ENCODE results near the gene WEE2.

The WEE2 gene

GRCh38 chr7:141671705-141672496 lies 36.3 kb upstream of the WEE2 start:
- Histone ChIP-seq H3K79me2 (ENCODE audit: low read length) (no peaks in the 10 kb centered on the region), H2AFZ (ENCODE audit: low read depth, low read length) (no peak overlapping the region), H3K9me3 (ENCODE audit: insufficient read depth, low read length) (no peaks in the 10 kb centered on the region), H4K20me1 (ENCODE audit: insufficient read depth, low read length) (no peaks in the 10 kb centered on the region), H3K9ac (ENCODE audit: low read length) (no peak overlapping the region), H3K36me3 (replicated peaks; ENCODE audit: low read depth, low read length) (peaks cover 28% of the 10 kb centered on the region), H3K4me2 (ENCODE audit: low read length) (no peak overlapping the region), H3K4me3 (ENCODE audit: low read length) (no peak overlapping the region), H3K4me1 (ENCODE audit: low read length) (no peaks in the 10 kb centered on the region), H3K27me3 (ENCODE audit: low read depth, low read length) (no peaks in the 10 kb centered on the region), H3K27ac (ENCODE audit: low read length) (no peak overlapping the region)
- no peak for TF ChIP-seq CTCF (IDR thresholded peaks at IDR 0.05; ENCODE audit: low read depth, low read length)
- no peak for TF ChIP-seq EZH2phosphoT487 (IDR thresholded peaks at IDR 0.05; ENCODE audit: low read depth)

DNA sequence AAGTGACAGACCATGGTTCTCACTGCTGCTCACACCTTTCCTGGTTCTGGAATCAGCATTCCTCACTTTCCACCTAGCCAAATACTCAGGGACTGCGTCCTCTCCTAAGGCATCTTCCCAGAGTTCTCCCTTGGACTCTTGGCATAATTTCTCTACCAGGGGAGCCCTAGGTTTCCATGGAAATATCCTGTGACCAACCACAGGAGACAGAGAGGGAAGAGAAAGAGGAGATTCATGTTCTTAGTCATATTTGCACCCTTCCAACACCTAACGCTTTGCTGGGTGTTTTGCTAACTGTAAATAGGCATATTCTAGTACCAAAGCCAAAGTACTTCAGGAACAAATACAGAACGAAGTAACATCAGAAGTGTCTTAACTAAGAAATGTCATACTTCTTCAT lies 34.8 kb upstream of the WEE2 start:
- no peak for TF ChIP-seq EZH2phosphoT487 (IDR thresholded peaks at IDR 0.05; ENCODE audit: low read depth)
- TF ChIP-seq CTCF (IDR thresholded peaks at IDR 0.05; ENCODE audit: low read depth, low read length) = no peak
- Histone ChIP-seq H3K4me1 (ENCODE audit: low read length) (no peaks in the 10 kb centered on the region), H3K9ac (ENCODE audit: low read length) (no peak overlapping the region), H3K36me3 (replicated peaks; ENCODE audit: low read depth, low read length) (peaks cover 28% of the 10 kb centered on the region), H3K79me2 (ENCODE audit: low read length) (no peaks in the 10 kb centered on the region), H3K9me3 (ENCODE audit: insufficient read depth, low read length) (no peaks in the 10 kb centered on the region), H4K20me1 (ENCODE audit: insufficient read depth, low read length) (no peaks in the 10 kb centered on the region), H3K27me3 (ENCODE audit: low read depth, low read length) (no peaks in the 10 kb centered on the region), H3K4me2 (ENCODE audit: low read length) (no peak overlapping the region), H3K27ac (ENCODE audit: low read length) (no peak overlapping the region), H2AFZ (ENCODE audit: low read depth, low read length) (no peak overlapping the region), H3K4me3 (ENCODE audit: low read length) (no peak overlapping the region)

GRCh38 chr7:141674171-141674671 lies 33.9 kb upstream of the WEE2 start:
- no peak overlapping the region for H3K9ac ChIP-seq (ENCODE audit: low read length)
- no peaks in the 10 kb centered on the region for H4K20me1 ChIP-seq (ENCODE audit: insufficient read depth, low read length)
- H3K4me1 ChIP-seq (ENCODE audit: low read length) = peaks cover 5% of the 10 kb centered on the region
- no peak overlapping the region for H3K4me2 ChIP-seq (ENCODE audit: low read length)
- peaks cover 30% of the 10 kb centered on the region for H3K36me3 ChIP-seq (replicated peaks; ENCODE audit: low read depth, low read length)
- no peaks in the 10 kb centered on the region for H3K27me3 ChIP-seq (ENCODE audit: low read depth, low read length)
- no peak overlapping the region for H3K27ac ChIP-seq (ENCODE audit: low read length)
- no peak overlapping the region for H3K4me3 ChIP-seq (ENCODE audit: low read length)
- no peaks in the 10 kb centered on the region for H3K9me3 ChIP-seq (ENCODE audit: insufficient read depth, low read length)
- H3K79me2 ChIP-seq (ENCODE audit: low read length) = no peaks in the 10 kb centered on the region
- no peak overlapping the region for H2AFZ ChIP-seq (ENCODE audit: low read depth, low read length)
- TF ChIP-seq EZH2phosphoT487 (IDR thresholded peaks at IDR 0.05; ENCODE audit: low read depth) = no peak
- TF ChIP-seq CTCF (IDR thresholded peaks at IDR 0.05; ENCODE audit: low read depth, low read length) = no peak

GRCh38 chr7:141674702-141675101 lies 33.5 kb upstream of the WEE2 start:
- no peak overlapping the region for H3K4me2 ChIP-seq (ENCODE audit: low read length)
- no peak overlapping the region for H3K4me3 ChIP-seq (ENCODE audit: low read length)
- H4K20me1 ChIP-seq (ENCODE audit: insufficient read depth, low read length) = no peaks in the 10 kb centered on the region
- H3K9ac ChIP-seq (ENCODE audit: low read length) = no peak overlapping the region
- no peaks in the 10 kb centered on the region for H3K79me2 ChIP-seq (ENCODE audit: low read length)
- TF ChIP-seq EZH2phosphoT487 (IDR thresholded peaks at IDR 0.05; ENCODE audit: low read depth) (no peak), CTCF (IDR thresholded peaks at IDR 0.05; ENCODE audit: low read depth, low read length) (peak; percentile 52)
- no peaks in the 10 kb centered on the region for H3K9me3 ChIP-seq (ENCODE audit: insufficient read depth, low read length)
- H3K4me1 ChIP-seq (ENCODE audit: low read length) = peaks cover 5% of the 10 kb centered on the region
- H3K36me3 ChIP-seq (replicated peaks; ENCODE audit: low read depth, low read length) = peaks cover 30% of the 10 kb centered on the region
- no peak overlapping the region for H3K27ac ChIP-seq (ENCODE audit: low read length)
- H3K27me3 ChIP-seq (ENCODE audit: low read depth, low read length) = no peaks in the 10 kb centered on the region
- H2AFZ ChIP-seq (ENCODE audit: low read depth, low read length) = no peak overlapping the region
